ENCODE results near the gene ZER1.

ZER1 gene

GRCh38 chr9:128690684-128691034 is 81.1 kb downstream of the ZER1 start:
- Histone ChIP-seq H3K4me3 (ENCODE audit: low read depth, low read length) (peak overlapping the region; percentile 99), H3K4me1 (ENCODE audit: control insufficient read depth, insufficient read depth, low read length) (peaks cover 10% of the 10 kb centered on the region), H3K9me3 (ENCODE audit: control insufficient read depth, insufficient read depth, low read length) (no peaks in the 10 kb centered on the region), H3K27me3 (ENCODE audit: control insufficient read depth, insufficient read depth, low read length) (no peaks in the 10 kb centered on the region), H3K36me3 (ENCODE audit: control insufficient read depth, insufficient read depth, low read length) (peaks cover 36% of the 10 kb centered on the region), H3K9ac (ENCODE audit: low read depth, low read length) (peak overlapping the region; percentile 91)

DNA sequence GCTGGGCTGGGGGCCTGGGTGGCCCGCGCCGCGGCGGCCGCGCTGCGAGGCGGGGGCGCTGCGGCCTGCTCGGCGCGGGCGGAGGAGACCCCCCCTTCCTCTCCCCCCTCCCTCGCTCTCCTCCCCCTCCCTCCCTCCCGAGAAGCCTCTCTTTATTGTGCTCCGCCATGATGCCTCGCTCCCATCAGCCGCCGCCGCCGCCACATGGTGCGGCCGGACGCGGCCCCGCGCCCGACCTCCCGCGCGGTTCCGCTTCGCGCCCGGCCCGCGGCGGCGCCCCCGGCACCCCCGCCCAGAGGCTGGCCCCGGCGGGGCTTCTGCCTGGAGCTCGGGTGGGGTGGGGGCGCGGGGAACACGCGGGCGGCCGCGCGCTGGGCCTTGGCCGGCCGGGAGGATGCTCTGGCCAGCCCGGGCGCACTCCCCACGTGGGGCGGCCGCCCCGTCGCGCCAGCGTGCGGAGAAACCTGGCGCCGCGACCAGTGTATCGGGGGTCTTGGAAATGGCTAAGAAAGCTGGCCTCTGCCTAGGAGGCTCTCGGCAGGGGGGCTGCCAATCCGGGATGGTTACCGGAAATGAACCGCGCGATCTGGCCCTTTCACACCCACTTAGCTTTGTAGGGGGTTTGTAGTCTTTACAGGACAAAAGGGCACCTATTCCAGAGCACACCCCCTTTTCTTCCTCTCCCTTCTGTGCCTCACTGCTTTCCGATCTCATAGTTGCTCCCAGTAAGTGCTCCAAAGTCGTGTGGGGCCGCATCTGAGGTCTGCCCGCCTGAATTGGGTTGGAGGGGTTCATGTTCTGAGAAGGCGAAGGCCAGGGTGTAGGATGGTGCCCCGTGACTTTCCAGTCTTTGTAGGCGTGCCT is 81.7 kb downstream of the ZER1 start:
- peak overlapping the region; percentile 91 for H3K9ac ChIP-seq (ENCODE audit: low read depth, low read length)
- no peaks in the 10 kb centered on the region for H3K27me3 ChIP-seq (ENCODE audit: control insufficient read depth, insufficient read depth, low read length)
- H3K4me3 ChIP-seq (ENCODE audit: low read depth, low read length), result peak overlapping the region; percentile 99
- peaks cover 10% of the 10 kb centered on the region for H3K4me1 ChIP-seq (ENCODE audit: control insufficient read depth, insufficient read depth, low read length)
- no peaks in the 10 kb centered on the region for H3K9me3 ChIP-seq (ENCODE audit: control insufficient read depth, insufficient read depth, low read length)
- H3K36me3 ChIP-seq (ENCODE audit: control insufficient read depth, insufficient read depth, low read length), result peaks cover 36% of the 10 kb centered on the region

GRCh38 chr9:128689293-128689774 is 82.4 kb downstream of the ZER1 start:
- H3K36me3 ChIP-seq (ENCODE audit: control insufficient read depth, insufficient read depth, low read length), result peaks cover 36% of the 10 kb centered on the region
- H3K4me1 ChIP-seq (ENCODE audit: control insufficient read depth, insufficient read depth, low read length), result peaks cover 10% of the 10 kb centered on the region
- peak overlapping the region; percentile 13 for H3K4me3 ChIP-seq (ENCODE audit: low read depth, low read length)
- H3K9ac ChIP-seq (ENCODE audit: low read depth, low read length), result no peak overlapping the region
- H3K9me3 ChIP-seq (ENCODE audit: control insufficient read depth, insufficient read depth, low read length), result no peaks in the 10 kb centered on the region
- no peaks in the 10 kb centered on the region for H3K27me3 ChIP-seq (ENCODE audit: control insufficient read depth, insufficient read depth, low read length)

DNA sequence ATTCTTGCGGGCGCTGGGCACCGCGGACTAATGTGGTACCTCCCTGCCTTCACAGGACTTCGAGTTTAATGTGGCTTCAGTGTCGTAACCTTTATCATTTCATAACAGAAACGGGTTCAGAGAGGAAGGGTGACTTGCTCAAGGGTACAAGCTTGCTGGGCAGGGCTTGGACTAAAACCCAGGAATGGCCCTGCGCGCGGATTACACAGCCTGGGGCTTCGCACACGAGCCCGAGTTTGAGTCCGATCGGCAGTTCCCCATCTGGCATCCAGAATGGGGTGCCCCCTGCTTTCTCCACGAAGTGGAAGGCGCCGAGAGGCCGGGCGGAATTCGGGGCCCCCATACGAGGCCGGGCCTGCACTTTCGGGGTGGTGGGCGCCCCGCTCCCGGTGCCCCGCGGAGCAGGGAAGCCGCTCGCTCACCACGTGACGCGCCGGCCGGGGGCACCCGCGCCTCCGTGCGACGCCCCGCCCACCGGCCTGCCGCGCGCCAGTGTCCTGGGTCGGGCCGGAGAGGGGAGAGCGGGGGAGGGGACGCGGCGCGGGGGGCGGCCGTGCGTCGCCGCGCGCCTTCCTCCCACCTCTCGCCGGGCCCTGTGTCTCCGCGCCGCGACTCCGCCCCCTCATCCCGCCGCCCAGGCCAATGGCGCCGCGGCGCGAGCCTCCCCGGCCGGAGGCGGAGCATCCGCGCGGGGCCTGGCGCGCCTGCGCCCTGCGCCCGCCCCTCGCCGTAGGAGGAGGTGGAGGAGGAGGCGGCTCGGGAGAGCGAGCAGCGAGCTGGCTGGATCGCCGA is 83.0 kb downstream of the ZER1 start, which contains the start of gene SET:
TSS of gene SET (plus strand) at position 722 of the 792 bp plus-strand sequence. CDS start 361 bp downstream, outside the sequence.
- H3K36me3 ChIP-seq (ENCODE audit: control insufficient read depth, insufficient read depth, low read length), result peaks cover 30% of the 10 kb centered on the region
- H3K4me1 ChIP-seq (ENCODE audit: control insufficient read depth, insufficient read depth, low read length), result peaks cover 10% of the 10 kb centered on the region
- no peaks in the 10 kb centered on the region for H3K9me3 ChIP-seq (ENCODE audit: control insufficient read depth, insufficient read depth, low read length)
- peak within 1 kb of the TSS; percentile 91 for H3K9ac ChIP-seq (ENCODE audit: low read depth, low read length)
- peak within 1 kb of the TSS; percentile 100 for H3K4me3 ChIP-seq (ENCODE audit: low read depth, low read length)
- no peaks in the 10 kb centered on the region for H3K27me3 ChIP-seq (ENCODE audit: control insufficient read depth, insufficient read depth, low read length)

- Histone ChIP-seq H3K4me1 (ENCODE audit: control insufficient read depth, insufficient read depth, low read length) (peaks cover 10% of the 10 kb centered on the region), H3K9me3 (ENCODE audit: control insufficient read depth, insufficient read depth, low read length) (no peaks in the 10 kb centered on the region), H3K9ac (ENCODE audit: low read depth, low read length) (no peak overlapping the region), H3K36me3 (ENCODE audit: control insufficient read depth, insufficient read depth, low read length) (peaks cover 18% of the 10 kb centered on the region), H3K27me3 (ENCODE audit: control insufficient read depth, insufficient read depth, low read length) (no peaks in the 10 kb centered on the region), H3K4me3 (ENCODE audit: low read depth, low read length) (peak overlapping the region; percentile 100)
These were observed 84.3 kb downstream of the ZER1 start for GRCh38 chr9:128687453-128687852.

- H3K4me1 ChIP-seq (ENCODE audit: control insufficient read depth, insufficient read depth, low read length), result peaks cover 6% of the 10 kb centered on the region
- peaks cover 13% of the 10 kb centered on the region for H3K36me3 ChIP-seq (ENCODE audit: control insufficient read depth, insufficient read depth, low read length)
- H3K9me3 ChIP-seq (ENCODE audit: control insufficient read depth, insufficient read depth, low read length), result no peaks in the 10 kb centered on the region
- no peaks in the 10 kb centered on the region for H3K27me3 ChIP-seq (ENCODE audit: control insufficient read depth, insufficient read depth, low read length)
- H3K4me3 ChIP-seq (ENCODE audit: low read depth, low read length), result peak overlapping the region; percentile 100
- H3K9ac ChIP-seq (ENCODE audit: low read depth, low read length), result peak overlapping the region; percentile 65
These were observed 85.9 kb downstream of the ZER1 start for GRCh38 chr9:128685636-128686489.

DNA sequence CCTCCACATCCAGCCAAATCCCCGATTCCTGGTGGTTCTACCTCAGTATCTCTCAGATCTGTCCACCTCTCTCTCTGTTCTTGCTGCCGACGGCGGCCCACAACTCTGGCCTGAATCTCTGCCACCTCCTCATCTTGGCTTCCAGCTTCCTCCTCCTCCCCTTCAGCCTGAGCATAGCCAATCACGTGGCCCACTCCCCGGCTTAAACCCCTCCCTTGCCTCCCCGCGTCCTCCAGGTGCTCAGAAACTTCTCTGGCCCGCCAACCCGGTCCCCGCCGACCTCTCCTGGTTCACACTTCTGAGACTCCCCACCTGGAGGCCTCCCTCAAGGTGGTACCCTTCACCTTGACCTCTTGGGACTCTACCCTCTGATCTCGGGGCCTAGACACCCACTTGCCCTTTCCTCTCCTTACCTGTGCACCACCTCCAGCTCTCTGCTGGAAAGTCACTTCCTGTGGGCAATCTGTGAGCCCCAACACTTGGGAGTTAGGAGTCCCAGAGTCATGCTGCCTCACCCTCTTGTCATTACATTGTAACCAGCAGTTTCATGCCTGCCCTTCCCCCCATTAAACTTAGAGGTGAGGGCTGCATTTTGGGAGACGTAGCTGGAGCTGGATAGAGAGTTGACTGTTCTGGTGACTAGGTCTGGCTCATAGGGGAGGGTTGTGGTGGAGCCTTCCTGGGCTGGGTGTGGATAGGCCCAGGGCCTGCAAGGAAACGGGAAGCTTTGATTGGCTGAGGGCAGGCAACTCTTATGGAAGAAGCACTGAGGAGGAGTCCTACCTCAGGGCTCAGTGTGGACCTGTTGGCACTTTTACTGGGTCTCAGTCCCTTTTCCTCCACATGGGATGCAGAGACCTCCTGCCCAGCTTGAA is 87.2 kb downstream of the ZER1 start:
- no peaks in the 10 kb centered on the region for H3K9me3 ChIP-seq (ENCODE audit: control insufficient read depth, insufficient read depth, low read length)
- H3K36me3 ChIP-seq (ENCODE audit: control insufficient read depth, insufficient read depth, low read length), result peaks cover 8% of the 10 kb centered on the region
- peaks cover 6% of the 10 kb centered on the region for H3K4me1 ChIP-seq (ENCODE audit: control insufficient read depth, insufficient read depth, low read length)
- H3K9ac ChIP-seq (ENCODE audit: low read depth, low read length), result peak overlapping the region; percentile 100
- no peaks in the 10 kb centered on the region for H3K27me3 ChIP-seq (ENCODE audit: control insufficient read depth, insufficient read depth, low read length)
- H3K4me3 ChIP-seq (ENCODE audit: low read depth, low read length), result peak overlapping the region; percentile 100

DNA sequence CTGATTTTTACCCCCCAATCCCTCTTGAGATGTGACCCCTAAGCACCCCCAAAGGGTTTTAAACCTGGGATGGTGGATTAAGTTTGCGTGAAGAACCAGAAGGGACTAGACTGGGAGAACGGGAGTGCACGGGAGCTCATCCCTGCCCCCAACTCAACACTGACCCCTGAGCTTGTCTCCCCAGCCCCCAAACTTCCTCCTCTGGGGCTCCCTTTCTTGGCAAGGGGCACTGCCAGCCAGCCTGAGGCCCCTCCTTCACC is 87.7 kb downstream of the ZER1 start:
- Histone ChIP-seq H3K9ac (ENCODE audit: low read depth, low read length) (peak overlapping the region; percentile 100), H3K9me3 (ENCODE audit: control insufficient read depth, insufficient read depth, low read length) (no peaks in the 10 kb centered on the region), H3K27me3 (ENCODE audit: control insufficient read depth, insufficient read depth, low read length) (no peaks in the 10 kb centered on the region), H3K4me1 (ENCODE audit: control insufficient read depth, insufficient read depth, low read length) (peaks cover 6% of the 10 kb centered on the region), H3K36me3 (ENCODE audit: control insufficient read depth, insufficient read depth, low read length) (peaks cover 8% of the 10 kb centered on the region), H3K4me3 (ENCODE audit: low read depth, low read length) (peak overlapping the region; percentile 100)

GRCh38 chr9:128683340-128684064 is 88.2 kb downstream of the ZER1 start:
- H3K9me3 ChIP-seq (ENCODE audit: control insufficient read depth, insufficient read depth, low read length), result no peaks in the 10 kb centered on the region
- no peaks in the 10 kb centered on the region for H3K27me3 ChIP-seq (ENCODE audit: control insufficient read depth, insufficient read depth, low read length)
- H3K4me1 ChIP-seq (ENCODE audit: control insufficient read depth, insufficient read depth, low read length), result peaks cover 6% of the 10 kb centered on the region
- peak overlapping the region; percentile 100 for H3K4me3 ChIP-seq (ENCODE audit: low read depth, low read length)
- H3K36me3 ChIP-seq (ENCODE audit: control insufficient read depth, insufficient read depth, low read length), result peaks cover 8% of the 10 kb centered on the region
- peak overlapping the region; percentile 100 for H3K9ac ChIP-seq (ENCODE audit: low read depth, low read length)

Data from iPS-15b (cell line).